DMS153 (cell line): Measurements from ENCODE around the gene PARP8.
"Not testable (repeated sequence)": the region's sequence is repeated elsewhere in the genome, so short reads cannot be mapped to it uniquely, and the experiment has no call there.

Source experiments
- DNase-seq: peaks from one replicate; lab custom pipeline; 2025; lab: John Stamatoyannopoulos, UW

Gene PARP8

DNA sequence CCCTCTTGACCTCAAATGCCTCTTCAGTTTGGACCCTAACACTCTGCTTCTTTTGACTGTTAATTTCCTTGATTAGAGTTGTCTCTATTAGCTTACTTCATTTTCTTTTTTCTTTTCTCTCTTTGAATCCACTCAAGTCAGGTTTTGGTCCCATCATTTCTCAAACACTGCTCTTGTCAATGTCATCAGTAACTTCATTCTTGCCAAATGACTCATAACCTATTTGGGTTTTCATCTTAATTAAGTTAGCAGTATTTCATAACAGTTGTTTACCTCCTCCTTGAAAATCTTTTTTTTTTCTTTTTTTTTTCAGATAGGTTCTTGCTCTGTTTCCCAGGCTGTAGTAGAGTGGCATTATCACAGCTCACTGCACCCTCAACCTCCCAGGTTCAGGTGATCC, 119.6 kb downstream of the PARP8 start:
- DNase-seq, result no peak

DNA sequence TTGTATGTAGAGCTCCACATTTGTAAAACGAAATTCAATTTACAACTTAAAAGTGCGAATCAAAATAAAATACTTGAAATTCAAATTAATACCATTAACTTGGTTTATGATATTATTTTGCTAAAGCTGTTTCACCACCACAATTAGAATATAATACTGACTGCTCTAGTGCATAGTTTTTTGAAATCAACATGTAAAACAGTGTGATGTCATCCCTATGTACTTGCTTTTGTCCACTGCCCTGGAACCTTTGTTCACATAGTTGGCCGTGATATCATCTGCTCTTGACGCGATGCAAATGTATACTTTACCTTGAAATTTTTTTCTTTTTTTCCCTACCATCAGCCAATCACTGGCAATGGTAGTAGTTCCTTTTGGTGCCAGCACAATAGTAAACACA, 125.4 kb downstream of the PARP8 start:
- no peak for DNase-seq

DNA sequence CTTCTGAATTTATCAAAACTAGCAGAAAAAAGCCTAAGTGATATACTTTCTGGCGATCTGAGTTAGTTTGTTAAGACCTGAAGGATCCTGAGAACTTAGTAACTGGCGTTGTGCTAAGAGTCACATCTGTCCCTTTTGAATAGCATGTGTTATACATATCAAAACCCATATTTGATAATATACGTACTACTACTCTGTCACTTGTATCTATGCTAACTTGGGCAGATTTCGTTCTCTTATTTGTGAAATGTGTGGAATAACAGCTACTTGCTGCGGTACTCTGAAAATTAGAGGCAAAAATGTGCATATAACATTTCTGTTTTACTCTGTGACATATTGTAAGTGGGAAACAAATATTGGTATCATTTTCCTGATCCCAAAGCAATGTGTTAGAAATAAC, 126.4 kb downstream of the PARP8 start:
- DNase-seq, result no peak

DNA sequence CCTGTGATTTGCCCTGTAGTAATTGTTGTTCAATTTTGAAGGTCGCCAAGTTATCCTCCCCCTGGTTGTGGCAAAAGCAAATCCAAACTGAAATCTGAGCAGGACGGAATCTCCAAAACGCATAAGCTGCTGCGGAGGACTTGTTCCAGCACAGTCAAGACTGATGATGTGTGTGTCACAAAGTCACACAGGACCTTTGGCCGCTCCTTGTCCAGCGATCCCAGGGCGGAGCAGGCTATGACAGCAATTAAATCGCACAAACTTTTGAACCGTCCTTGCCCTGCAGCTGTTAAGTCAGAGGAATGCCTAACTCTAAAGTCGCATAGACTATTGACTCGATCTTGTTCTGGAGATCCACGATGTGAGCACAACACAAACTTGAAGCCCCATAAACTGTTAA, 128.4 kb downstream of the PARP8 start:
- no peak for DNase-seq

DNA sequence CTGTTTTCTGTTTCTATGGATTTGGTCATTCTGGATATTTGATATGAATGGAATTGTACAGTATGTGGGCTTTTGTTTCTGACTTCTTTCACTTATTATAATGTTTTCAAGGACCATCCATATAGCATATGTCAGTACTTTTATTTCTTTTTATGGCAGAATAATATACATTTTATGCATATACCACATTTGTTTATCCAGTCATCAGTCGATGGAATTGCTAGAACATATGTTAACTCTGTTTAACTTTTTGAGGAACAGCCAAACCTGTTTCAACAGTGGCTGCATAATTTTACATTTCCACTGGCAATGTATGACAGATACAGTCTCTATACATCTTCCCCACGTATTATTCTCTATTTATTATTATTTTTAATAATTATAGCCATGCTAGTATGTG, 131.6 kb downstream of the PARP8 start:
- no peak for DNase-seq

DNA sequence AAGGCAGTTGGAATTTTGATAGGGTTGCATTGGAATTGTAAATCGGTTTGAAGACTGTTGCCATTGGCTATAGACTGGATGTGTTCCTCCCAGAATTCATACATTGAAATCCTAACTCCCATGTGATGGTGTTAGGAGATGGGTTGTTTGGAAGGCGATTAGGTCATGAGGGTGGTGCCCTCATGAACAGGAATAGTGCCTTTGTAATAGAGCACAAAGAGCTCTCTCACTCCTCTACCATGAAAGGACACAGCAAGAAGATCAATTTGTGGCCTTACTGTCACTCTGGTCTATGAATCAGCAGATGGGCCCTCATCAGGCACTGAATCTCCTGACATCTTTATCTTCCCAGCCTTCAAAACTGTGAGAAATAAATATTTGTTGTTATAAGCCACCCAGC, 133.2 kb downstream of the PARP8 start:
- no peak for DNase-seq

DNA sequence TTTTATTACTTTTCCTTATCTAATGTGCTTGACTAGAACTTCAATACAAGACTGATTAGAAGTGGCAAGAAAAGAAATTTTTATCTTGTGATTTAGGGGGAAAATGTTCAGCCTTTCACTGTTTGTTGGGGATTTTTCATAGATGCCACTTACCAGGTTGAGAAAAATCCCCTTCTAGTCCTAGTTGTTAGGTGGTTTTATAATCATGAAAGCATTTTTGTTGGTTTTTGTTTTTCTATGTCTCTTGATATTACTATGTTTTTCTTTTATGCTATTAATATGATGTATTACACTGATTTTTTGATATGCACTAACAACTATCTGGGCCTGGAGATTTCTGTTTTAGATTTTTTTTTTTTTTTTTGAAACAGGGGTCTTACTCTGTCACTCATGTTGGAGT, 134.0 kb downstream of the PARP8 start:
- DNase-seq, result no peak

DNA sequence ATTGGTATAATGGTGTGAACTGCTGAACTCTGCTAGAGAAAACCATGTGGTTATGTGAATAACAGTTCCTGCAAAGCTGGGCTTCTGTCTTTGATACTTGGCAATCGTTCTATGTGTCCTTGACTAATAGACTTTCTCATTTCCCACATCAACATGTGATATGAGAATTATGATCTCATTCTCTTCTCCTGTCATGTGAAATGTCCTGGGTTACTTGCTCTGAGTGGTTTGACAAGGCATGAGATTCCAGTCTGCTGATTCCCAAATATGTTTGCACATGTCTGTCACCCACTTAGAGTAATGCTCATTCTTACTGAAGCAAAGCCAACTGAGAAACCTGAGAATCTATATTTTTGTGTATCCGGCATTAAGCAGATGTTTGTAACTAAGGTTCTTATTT, 141.2 kb downstream of the PARP8 start:
- no peak for DNase-seq

DNA sequence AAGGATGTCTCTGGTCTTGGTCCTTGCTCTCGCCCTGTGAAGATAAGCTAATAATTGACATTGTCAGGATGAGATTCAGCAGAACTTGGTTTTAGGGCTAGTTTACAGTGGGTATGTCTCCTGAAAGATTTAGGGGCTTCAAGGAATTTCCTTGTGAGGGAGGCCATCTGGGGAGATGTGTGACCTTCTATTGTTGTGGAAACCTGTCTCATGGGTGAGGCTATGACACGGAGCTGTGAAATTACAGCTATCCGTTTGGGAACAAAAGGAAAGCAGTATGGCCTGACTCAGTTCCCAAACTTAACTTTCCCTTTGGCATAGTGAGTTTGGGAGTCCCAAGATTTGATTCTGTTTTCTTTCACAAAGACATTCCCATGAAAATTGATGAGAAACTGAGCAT, 142.0 kb downstream of the PARP8 start:
- no peak for DNase-seq

DNA sequence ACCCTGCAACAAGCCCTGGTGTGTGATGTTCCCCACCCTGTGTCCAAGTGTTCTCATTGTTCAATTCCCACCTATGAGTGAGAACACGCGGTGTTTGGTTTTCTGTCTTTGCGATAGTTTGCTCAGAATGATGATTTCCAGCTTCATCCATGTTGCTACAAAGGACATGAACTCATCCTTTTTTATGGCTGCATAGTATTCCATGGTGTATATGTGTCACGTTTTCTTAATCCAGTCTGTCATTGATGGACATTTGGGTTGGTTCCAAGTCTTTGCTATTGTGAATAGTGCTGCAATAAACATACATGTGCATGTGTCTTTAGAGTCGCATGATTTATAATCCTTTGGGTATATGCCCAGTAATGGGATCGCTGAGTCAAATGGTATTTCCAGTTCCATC, 145.3 kb downstream of the PARP8 start:
- not testable (repeated sequence) for DNase-seq

DNA sequence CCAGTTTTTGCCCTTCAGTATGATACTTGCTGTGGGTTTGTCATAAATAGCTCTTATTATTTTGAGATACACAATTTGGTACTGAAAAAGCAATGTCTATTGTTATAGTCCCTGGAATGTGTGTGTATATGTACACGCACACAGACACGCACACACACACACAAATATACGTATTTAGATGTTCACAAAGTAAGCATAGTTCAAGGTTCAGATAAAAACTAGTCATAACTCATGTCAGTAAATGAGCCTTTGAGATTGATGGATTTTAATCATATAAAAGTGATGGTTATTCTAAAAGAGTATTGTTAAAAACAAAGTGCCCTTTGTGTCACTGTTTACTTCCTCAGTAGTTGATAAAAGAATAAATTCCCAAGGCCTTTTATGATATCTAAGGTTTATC, 147.3 kb downstream of the PARP8 start:
- DNase-seq, result no peak

DNA sequence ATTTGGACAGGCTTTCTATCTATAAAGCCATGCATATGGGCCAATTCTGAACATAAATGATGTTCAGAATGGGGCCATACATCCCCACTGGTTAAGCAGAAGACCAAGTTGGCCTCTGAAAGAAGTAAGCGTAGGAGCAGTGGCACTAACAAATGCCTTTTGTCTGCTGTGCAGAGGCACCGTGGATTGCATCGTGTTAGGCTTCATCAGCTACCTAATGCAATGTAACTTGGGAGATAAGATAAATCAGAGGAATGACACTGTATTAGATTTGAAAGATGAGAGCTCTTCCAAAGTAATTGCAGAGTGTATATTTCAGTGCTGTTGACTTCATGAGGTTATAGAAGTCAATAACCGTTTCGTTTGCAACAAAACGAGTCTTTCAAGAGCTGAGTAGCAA, 148.1 kb downstream of the PARP8 start:
- no peak for DNase-seq

DNA sequence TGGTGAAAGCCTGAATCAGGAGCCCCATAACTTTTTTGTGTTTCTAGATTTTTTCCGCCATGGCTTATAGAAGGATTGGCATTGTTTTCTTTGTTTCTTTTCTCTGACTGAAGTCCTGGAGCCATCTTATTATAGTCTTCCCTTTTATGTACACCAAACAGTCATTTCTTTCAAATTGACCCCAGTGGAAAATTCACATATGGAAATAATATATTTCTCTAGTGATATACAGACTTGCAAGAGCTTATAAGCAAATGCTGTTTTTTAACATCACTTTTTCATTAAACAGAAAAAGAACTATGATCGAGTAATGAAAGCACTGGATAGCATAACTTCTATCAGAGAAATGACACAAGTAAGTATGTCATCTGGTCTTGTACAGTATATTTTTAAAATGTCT, 155.6 kb downstream of the PARP8 start:
- DNase-seq, result no peak

DNA sequence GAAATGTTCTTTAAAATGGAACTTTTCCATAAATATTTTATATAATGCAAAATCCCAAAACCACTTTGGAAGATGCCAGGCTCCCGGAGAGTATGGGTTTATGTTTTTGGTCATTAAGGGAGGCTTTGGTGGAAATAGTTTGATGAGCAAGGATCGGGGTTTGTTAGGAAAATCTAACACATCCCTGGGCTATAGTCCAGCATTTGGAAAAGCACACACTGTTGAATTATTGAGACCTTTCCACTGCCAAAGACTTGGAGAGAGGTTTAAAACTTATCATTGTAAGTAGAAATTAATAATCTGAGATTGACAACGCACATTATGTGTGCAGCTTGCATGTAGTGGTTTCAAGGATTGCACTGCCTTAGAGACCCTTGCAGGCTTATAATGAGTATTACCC, 156.3 kb downstream of the PARP8 start:
- no peak for DNase-seq

DNA sequence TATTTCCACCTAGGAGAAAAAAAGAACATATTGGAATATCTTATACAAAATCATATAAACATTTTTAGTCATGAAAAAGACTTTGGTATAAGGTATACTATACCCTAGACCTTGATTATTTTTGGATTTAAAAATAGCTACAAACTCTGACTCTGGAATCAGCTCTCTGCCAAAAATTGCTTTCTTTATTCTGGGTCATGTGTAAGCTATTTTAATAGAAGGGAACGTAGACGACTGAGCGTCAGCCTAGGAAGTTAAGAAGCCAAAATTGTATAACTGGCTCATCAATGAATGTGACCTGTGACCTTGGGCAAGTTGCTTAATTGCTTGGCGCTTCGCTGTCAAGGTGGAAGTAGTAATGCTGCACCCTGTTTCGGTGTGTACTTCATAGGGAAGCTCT, 157.1 kb downstream of the PARP8 start:
- no peak for DNase-seq

DNA sequence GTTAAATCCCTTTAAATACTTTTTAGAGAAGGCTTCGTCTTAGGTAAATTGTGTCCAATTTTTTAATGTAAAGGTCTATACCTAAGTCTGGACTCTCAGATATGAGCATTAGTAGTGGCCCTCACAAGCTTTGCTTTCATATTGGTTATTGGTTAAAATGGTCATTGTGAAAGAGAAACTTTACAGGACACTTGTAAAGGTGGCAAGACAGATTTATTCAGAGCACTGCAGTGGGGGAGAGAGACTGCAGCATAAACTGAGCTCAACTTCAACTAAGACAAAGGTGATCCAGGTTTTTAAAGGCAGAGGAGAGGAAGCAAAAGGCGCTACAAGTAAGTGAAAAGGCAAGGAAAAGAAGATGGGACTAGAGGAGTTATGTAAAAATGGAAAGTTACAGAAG, 157.7 kb downstream of the PARP8 start:
- no peak for DNase-seq

DNA sequence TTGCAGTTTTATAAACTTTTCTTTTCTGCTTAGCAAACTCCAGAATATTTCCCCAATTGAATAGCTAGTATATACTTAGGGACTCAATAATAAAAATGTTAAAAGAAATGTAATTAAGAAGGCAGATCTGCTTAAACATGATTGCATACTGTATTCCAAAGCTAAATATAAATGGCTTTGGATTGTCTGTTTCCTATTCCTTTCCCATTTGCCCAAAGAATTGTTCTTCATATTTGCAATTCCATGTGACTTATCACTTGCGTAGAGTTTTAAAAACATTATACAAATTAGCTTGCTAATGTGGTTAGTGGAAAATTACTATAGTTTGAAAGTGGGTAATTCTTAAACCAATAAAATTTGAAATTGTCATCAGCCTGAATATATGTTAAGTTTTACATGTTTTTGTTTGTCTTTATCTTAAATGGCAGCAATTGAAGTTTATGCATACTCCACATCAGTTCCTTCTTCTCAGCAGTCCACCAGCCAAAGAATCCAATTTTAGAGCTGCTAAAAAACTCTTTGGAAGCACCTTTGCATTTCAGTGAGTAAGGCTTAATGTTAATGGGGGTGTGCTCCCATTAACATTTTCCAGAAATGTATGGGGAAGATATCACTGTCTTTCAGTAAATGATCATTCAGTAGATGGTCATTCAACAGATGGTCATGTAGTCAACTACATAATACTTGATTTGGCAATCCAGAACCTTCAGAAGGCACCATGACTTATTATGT, 161.2 kb downstream of the PARP8 start:
- DNase-seq, result no peak

DNA sequence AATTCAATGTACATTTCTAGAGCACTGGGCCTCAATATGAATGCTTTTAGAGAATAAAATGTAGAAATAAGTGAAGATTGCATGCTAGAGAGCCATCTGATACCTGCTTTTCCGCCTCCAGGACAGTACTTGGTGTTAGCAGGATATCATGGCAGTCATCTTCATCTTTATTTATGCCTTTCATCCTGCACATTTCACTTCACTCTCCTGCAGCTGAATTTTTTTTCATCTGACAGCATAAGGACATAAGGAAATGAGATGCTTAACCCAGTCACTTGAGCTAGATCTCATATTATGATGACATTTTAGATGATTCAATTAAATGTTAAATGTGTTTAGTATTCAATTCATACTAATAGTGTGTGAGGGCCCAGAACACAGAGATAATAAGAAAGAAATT, 162.6 kb downstream of the PARP8 start:
- DNase-seq, result no peak

DNA sequence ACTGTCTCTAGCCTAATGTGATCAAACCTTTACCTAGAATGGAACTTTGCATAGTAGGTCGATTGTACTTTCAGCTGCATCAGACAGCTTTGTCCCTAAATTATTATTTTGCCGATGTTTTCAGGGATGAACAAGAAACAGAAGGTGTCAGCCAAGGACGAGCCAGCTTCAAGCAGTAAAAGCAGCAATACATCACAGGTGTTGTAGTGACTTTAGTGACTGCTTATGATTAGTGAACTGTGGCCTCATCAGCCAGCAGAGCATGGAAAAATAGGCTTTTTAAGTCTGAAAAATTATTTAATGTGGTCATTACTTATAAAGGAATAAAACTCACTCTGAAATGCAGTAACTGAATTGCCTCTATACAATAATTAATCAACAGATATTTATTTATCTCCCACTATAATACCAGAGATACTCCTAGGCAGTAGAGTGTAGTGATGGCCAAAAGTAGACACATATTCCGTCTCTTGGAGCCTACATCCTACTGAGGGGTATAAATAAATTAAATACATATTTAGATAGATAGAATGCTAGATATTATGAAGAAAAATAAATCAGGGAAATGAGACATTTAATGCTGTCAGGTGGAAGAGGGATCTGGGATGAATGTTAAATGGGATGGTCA, 166.3 kb downstream of the PARP8 start:
- no peak for DNase-seq

DNA sequence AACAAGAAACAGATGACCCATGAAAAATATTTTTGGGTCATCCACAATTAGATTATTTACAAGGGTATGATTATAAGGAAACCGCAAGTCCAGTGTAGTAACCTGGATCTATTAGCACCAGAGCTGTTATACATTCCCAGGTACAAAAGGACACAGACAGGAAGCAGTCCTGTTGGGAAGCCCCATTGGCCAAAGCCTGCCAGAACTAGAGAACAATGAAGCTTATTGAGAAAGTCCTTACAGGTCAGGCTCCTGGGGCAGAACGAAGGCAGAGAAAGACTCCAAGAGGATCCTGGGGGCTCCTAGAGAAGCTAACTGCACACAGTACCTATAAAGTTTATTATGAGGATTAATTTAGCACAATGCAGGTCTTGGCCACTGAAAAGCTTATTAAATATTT, 169.9 kb downstream of the PARP8 start:
- DNase-seq, result no peak

DNA sequence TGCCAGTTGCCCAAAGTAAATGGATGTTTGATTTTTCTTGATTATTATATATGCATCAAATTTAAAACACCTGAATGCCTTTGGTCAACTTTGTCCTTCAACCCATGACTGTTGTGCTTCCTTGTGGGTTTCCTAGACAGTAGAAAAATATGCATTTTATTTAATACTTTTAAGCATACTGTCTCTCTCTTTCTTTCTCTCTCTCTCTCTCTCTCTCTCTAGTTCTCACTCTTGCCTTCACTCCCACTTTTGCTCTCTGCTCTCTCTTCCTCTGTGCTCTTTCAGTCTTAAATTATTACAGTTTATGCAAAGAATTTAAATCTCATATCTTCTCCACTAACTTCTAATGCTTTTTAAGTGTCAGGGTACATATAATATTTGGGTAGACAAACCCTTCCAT, 173.0 kb downstream of the PARP8 start:
- no peak for DNase-seq

DNA sequence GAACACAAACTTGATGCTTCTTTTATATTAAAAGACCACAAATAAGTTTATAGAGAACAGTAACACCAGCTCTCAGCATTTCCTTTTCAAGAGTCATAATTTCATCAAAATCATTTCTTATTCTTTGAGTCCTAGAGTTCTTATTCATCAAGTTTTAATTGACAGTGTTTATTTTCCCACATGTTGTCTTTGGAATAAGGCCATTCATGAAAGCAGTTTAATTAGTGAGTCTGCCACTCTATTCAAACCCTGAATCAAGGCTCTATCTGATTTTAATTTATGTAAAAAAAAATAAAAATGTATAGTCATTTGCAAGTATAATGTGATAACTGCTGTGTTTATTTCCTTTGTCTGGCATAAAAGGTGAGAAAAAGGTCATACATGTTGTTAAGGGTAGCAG, 176.7 kb downstream of the PARP8 start:
- no peak for DNase-seq

DNA sequence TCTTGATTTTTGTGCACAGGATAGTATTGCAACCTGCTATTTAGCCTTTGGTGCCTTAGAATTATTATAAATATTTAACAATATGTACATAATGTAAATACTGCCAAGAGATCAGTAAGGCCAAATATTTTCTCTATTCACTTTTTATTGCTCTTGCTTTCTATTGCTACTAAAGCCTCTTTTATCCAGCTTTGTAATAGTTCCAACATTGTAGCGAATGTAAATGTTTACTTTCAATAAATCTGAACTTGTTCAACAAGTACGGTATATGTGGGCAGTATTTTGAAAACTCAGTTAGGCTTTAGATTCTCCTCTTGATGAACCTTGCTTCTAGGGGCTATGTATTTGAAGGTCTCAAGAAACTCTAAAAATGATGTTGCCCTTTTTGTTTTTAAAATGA, 179.8 kb downstream of the PARP8 start:
- DNase-seq, result no peak

DNA sequence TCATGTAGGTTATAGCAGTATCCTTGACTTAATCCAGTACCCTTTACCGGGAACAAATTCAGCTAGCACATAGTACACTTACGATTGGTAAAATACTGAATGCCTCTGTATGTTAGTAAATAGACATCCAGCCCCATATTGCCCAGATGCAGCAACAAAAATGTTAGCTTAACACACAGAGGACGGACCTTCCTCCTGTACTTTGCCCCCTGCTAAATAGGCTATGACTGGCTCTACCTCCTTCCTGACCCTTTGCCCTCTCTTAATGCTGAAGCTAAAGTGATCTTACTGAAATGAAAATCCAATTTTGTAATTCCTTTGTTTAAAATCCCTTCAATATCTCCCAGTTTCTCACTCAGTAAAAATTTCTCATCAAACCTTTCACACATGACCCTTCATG, 183.1 kb downstream of the PARP8 start:
- no peak for DNase-seq
